HG03196 (cell line): ENCODE data around the gene PHOSPHO2.

Experiments
- ATAC-seq: cut with Tn5 transposase; IDR thresholded peaks from one replicate; pipeline ENCODE4 v1.9.1; 2021; ENCODE audit not compliant: unreplicated experiment

Gene PHOSPHO2

DNA sequence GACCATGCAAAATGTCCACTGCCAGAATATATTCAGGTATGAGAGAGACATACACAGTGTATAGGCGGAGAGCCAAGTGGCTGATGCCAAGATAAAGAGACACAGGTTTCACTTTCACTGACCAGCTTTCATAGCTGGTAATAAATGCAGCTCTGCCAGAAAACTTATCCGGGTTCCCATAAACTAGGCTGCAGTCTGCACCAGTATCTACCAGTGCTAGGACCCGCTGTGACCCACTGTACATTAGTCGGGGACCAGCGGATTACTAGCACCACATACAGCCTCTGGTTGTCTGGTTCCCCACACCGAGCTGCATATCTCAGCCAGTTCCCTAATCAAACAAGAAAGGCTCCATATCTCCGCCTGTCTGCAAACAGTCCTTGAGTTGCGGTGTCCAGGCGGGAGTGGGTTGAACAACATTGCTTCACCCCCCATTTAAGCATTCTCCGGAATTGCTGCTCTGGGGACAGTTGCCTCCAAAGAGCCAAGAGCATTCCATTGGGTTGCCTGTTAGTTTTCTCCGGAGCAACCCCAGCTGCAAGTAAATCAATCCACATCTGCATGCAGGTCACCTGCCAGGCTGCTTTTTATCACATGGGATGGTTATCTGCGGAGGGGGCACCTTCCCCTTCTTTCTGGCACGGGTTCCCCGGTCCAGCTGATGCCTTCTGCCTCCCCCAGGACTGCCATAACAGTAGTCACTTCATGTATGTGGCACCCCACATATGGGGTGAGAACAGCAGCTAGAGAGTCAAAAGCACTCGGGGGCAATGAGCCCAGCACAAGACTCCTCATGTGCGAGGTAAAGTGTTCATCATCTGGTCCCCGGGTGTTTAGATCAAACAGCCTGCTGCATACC is 21.3 kb downstream of the PHOSPHO2 start:
- no peak for ATAC-seq

GRCh38 chr2:169716238-169716886 is 22.1 kb downstream of the PHOSPHO2 start:
- no peak for ATAC-seq

DNA sequence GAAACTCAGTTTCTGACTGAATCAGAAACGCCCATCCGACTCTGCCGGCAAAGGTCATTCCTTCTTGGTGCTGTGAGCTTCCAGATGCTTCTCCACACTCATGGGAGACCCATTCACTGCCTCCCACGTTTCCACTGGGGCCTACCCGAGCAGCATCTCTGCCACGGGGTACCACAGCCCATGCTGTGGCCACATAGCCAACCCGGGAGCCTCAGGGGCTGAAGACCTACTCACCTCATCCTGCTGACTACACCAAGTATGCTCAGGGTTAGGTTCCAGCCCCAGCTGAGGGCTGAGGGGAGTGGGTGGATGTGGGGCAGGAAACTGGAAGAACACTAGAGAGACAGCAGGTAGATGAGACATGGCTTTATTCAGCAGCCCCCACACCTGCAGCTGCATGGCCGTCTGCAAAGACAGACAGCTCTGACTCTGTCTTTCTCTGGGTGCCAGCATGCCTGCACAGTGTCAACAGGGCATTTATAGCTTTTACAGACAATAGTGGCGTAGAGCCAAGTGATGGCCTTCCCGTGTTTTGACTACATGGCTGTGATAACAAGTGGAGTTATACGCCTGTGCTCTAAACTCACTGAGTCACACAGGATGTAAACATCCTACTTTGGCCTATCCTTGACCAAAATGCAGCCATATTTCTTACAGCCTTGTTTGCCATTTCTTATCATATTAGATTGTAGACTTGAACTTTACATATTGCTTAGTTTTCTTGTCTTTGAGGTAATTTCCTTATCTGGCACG is 22.8 kb downstream of the PHOSPHO2 start:
- no peak for ATAC-seq

- ATAC-seq, result no peak
Measured at GRCh38 chr2:169717691-169718063, 23.4 kb downstream of the PHOSPHO2 start.

DNA sequence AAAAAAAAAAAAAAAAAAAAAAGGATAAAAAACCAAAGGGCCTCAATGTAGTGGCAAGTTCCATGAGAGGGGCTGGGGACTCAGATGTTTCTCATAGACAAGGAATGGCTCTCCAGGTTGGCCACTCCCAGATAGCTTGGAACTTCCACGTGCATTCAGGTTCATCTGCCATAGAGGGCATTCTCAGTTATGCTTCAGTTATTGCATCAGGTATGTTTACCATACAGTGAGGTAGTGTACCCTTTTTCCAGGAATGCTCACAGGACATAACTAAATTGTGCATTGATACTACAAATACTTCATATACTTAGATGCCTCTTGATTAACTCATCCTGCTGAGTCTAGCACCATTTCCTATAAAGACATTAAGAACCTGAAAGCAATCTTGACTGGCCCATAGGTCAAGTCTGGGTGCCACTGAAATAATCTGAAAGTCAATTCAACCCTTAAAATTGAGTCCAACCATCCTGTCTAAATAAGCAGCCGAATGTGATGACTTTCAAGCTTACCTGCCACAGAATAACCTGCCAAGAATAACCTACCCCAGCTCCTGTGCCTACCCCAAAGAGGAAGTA is 24.7 kb downstream of the PHOSPHO2 start:
- no peak for ATAC-seq

DNA sequence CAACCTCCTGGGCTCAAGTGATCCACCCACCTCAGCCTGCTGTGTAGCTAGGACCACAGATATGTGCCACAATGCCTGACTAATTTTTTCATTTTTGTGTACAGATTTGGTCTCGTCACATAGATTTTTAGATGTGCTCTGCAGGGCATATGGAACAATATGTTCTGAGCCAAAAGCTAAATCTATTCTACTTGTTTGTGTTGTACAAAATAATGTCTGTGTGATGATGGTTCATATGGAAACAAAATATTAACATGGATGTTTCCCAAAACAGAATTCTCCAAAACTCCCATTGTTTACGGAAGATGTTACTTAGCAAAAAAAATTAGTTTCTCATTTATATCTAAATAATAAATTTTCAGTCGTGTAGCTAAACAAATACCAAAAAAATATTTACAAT is 26.7 kb downstream of the PHOSPHO2 start:
- no peak for ATAC-seq

DNA sequence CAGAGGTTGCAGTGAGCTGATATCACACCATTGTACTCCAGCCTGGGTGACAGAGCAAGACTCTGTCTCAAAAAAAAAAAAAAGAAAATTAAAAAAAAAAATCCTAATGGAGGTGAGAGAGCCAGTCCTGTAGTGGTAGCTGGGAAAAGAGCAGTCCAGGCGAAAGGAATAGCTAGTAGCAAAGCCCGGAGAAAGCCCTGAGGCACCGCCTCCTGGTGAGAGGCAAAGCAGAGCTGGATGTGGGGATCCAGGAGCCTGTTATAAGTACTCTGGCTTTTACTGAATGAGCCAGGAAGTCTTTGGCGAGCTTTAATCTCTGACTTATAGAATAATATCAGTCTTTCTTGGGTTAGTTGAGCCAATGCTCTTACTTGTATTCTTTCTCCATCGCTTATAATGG is 32.8 kb downstream of the PHOSPHO2 start:
- no peak for ATAC-seq

DNA sequence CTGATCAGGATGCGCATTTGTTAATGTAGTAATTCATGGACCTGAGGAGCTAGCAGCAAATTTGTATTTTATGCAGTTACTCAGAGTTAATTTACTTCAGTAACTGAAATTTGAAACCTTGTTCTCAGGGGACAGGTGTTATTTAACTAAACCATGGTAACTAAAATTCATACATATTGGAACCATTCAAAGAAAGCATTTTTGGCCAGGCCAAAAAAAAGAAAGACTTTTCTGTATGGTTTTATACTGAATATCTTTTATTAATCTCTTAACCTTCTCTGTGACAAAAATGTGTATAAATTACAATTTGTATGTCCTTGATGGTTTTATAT is 35.0 kb downstream of the PHOSPHO2 start:
- ATAC-seq, result no peak

GRCh38 chr2:169732075-169732474 is 37.8 kb downstream of the PHOSPHO2 start:
- ATAC-seq, result no peak

GRCh38 chr2:169732583-169733358 is 38.5 kb downstream of the PHOSPHO2 start:
- no peak for ATAC-seq

- peak; percentile 33 for ATAC-seq
Measured at GRCh38 chr2:169734169-169734847, 40.0 kb downstream of the PHOSPHO2 start.

GRCh38 chr2:169735623-169736022 is 41.4 kb downstream of the PHOSPHO2 start:
- ATAC-seq, result no peak

DNA sequence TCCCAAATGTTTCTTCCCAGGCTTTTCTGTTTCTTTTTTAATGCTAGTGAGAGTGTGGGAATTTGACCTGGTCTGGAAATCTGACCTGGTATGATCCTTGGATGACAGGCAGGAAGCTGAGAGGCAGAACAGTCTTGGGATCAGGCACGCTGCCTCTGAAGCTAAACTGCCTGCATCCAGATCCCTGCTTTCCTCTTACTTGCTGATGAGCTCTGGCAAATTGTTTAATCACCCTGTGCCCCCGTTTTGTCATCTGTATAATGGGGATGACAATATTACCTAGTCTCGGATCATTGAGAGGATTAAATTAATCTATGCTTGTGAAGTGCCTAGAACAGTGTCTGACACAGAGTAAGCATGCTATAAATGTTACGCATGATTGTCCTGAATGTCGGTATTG is 42.6 kb downstream of the PHOSPHO2 start:
- ATAC-seq, result no peak

GRCh38 chr2:169738566-169739229 is 44.4 kb downstream of the PHOSPHO2 start:
- ATAC-seq, result no peak

GRCh38 chr2:169739351-169739750 is 45.1 kb downstream of the PHOSPHO2 start:
- no peak for ATAC-seq

DNA sequence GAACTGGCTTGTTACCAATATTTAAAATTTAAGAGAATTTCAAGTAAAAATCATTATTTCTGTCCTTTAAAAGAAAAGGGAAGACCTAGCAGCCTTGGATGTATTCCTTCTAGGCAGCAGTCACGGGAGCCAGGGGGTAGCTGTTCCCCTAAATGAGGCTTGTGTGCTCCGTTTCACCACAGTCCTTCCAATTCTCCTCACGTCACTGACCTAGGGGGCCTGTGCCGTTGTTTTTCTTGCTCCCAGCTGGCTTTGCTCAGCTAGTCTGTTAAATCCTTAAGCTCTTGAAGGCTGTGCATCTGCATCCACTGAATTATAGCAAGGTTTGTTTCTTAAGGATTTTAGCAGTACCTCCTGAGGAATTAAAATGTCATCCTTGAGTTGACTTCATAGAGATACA is 49.3 kb downstream of the PHOSPHO2 start:
- no peak for ATAC-seq

DNA sequence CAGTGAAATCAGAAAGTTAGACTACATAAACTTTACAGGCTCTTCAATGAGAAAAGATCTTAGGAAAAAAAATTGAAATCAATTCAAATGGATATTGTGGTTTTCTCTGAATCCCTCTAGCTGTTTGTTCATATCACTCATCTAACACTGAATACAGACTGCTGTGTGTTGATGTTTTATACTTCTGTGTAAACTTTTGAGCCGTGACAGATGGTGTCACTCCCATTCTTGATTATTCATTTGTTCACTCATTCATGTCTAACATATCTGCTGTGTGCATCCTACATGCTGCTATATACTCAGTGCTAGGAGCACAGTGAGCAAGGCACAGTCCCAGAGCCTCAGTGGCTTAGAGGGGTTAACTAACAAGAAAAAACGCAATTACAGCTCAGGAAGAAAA is 52.0 kb downstream of the PHOSPHO2 start:
- no peak for ATAC-seq

- no peak for ATAC-seq
Measured at GRCh38 chr2:169748319-169748718, 54.0 kb downstream of the PHOSPHO2 start.
